ENCODE results near the gene MVB12B. TPM values are rescaled to one million over a fixed set of nuclear protein-coding genes. Genes with fewer than 3 reads are reported as not detected.

MVB12B gene
- total RNA-seq, 1 experiment from 2014 or later: 5.8 TPM

DNA sequence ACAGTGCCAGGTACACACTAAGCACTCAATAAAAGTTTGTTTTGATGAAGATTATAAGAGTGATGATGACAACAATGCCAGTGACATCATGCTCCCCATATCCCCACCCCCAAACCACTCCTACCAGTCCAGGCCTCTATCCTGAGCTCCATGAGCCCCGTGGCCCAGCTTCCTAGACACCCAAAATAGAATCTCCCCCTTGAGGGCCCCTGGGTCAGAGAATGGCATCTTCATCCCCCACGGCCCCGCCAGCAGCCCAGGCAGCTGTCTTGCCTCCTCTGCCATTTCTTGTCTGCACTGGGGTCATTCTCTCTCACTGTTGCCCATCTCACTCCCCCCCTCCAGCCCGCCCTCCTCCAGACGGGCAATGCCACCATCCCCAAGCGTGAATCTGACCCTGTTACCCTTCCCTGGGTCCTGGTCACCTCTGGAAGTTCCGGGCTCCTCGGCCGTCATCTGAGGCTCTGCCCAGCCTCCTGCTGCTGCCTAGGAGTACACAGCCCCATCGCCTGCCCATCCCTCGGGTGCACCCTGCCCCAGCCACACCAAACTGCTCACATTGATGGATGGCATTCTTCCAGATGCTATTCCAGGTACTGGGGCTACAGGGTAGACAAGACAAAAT is 210.3 kb downstream of the MVB12B start:
- Histone ChIP-seq H3K79me2 (ENCODE audit: insufficient read depth, low read length) (no peaks in the 10 kb centered on the region), H2BK20ac (ENCODE audit: low read depth, low read length, poor library complexity, severe bottlenecking) (no peak overlapping the region), H3K27ac (ENCODE audit: insufficient read length, low read depth, low read length) (no peak overlapping the region), H2BK15ac (ENCODE audit: low read depth, low read length) (no peak overlapping the region), H3K79me1 (ENCODE audit: insufficient read depth, low read depth, low read length, poor library complexity, severe bottlenecking) (no peaks in the 10 kb centered on the region), H3K23me2 (ENCODE audit: insufficient read length, low read depth, low read length, poor library complexity, severe bottlenecking) (no peaks in the 10 kb centered on the region), H3K9ac (ENCODE audit: extremely low read depth, insufficient read length, low read length) (no peak overlapping the region), H2AFZ (ENCODE audit: low read length) (no peak overlapping the region), H3K4ac (ENCODE audit: low read depth, low read length) (no peak overlapping the region), H3K23ac (ENCODE audit: insufficient read length, low read depth, low read length) (no peak overlapping the region), H3K18ac (ENCODE audit: insufficient read length, low read depth, low read length) (no peak overlapping the region), H3K14ac (ENCODE audit: insufficient read depth, low read length) (no peak overlapping the region), H2BK12ac (ENCODE audit: insufficient read length, low read depth, low read length) (no peak overlapping the region), H4K5ac (ENCODE audit: insufficient read length, low read depth, low read length) (no peak overlapping the region), H4K20me1 (ENCODE audit: control insufficient read depth, insufficient read depth, insufficient read length) (no peaks in the 10 kb centered on the region), H3K56ac (ENCODE audit: insufficient read length, low read depth, low read length) (no peak overlapping the region), H3K4me2 (ENCODE audit: insufficient read depth, insufficient read length, low read length) (no peak overlapping the region), H3T11ph (ENCODE audit: low read length) (no peak overlapping the region), H4K91ac (ENCODE audit: insufficient read length, low read depth, low read length) (no peak overlapping the region), H3K27me3 (ENCODE audit: insufficient read depth, low read length) (no peaks in the 10 kb centered on the region; the same call in 1 of the 2 replicates), H4K8ac (replicated peaks; ENCODE audit: insufficient read length, low read depth, low read length) (no peak overlapping the region), H2AK5ac (ENCODE audit: insufficient read length, low read length) (no peak overlapping the region), H2BK120ac (ENCODE audit: low read depth, low read length, poor library complexity, severe bottlenecking) (no peak overlapping the region), H3K4me1 (ENCODE audit: insufficient read depth, low read length) (peaks cover 3% of the 10 kb centered on the region; the same call in 1 of the 2 replicates), H2BK5ac (ENCODE audit: insufficient read length, low read length) (no peak overlapping the region), H3K9me3 (ENCODE audit: control insufficient read depth, low read depth, low read length) (no peaks in the 10 kb centered on the region)
- Mint-ChIP-seq H3K27ac (peak overlapping the region in 1 of 3 experiments; percentile 24; a peak in 1 of 7 replicates), H3K36me3 (ENCODE audit: insufficient read depth in 1 of 3, low read depth in 3 of 3) (no peaks in the 10 kb centered on the region), H3K9me3 (no peaks in the 10 kb centered on the region; a peak in 1 of 5 replicates), H3K4me1 (peaks cover 34 to 50% of the 10 kb centered on the region in 2 experiments), H3K4me3 (no peak overlapping the region), H3K27me3 (ENCODE audit: low read depth) (peaks cover 25% of the 10 kb centered on the region)
- no peak for TF ChIP-seq CTCF (conservative IDR thresholded peaks at IDR 0.05)
- WGBS (ENCODE audit: extremely low coverage, insufficient read length, low lambda C conversion rate): no CpG with 5 or more reads among the region's 11 CpGs
- DNase-seq: no peak
